Measurements from ENCODE around the gene CERS6.

CERS6 gene

DNA sequence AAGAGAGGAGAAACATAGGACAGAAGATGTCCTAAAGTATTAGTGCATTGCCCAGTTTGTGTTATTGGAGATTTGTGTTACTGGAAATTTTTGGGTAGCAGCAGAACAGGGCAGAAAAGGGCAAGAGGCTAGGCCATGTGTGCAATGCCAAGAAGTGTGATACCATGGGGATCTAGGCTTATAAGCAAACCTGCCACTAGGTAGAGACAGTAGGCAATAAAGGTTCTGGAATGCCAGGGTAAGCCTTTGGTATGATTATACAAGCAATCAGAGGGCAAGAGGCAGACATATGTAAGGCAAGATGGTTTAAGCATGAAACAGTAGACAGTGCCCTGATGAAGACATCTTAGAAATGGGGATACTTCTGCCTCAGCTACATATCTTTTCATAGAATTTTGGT is 12.3 kb upstream of the CERS6 start:
- H3K36me3 ChIP-seq (ENCODE audit: control insufficient read depth in 2 of 2, insufficient read depth in 1 of 2, low read length in 2 of 2): no peaks in the 10 kb centered on the region
- no peaks in the 10 kb centered on the region for H3K4me1 ChIP-seq (ENCODE audit: control insufficient read depth, insufficient read depth, low read length)
- H3K9me3 ChIP-seq (ENCODE audit: control insufficient read depth, insufficient read depth, low read depth, low read length): no peaks in the 10 kb centered on the region
- H3K4me3 ChIP-seq (ENCODE audit: low read depth, low read length): no peak overlapping the region
- no peak overlapping the region for H3K27ac ChIP-seq (ENCODE audit: extremely low read depth, low read depth, low read length)
- ChIA-PET POLR2A (no interaction called here), CTCF (no interaction called here)
- TF ChIP-seq, protein P1, sequence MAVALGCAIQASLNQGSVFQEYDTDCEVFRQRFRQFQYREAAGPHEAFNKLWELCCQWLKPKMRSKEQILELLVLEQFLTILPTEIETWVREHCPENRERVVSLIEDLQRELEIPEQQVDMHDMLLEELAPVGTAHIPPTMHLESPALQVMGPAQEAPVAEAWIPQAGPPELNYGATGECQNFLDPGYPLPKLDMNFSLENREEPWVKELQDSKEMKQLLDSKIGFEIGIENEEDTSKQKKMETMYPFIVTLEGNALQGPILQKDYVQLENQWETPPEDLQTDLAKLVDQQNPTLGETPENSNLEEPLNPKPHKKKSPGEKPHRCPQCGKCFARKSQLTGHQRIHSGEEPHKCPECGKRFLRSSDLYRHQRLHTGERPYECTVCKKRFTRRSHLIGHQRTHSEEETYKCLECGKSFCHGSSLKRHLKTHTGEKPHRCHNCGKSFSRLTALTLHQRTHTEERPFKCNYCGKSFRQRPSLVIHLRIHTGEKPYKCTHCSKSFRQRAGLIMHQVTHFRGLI (tag by site-specific recombination; IDR thresholded peaks at IDR 0.05): no peak
- TF ChIP-seq ZNF354C (tag by site-specific recombination; IDR thresholded peaks at IDR 0.05; ENCODE audit: borderline replicate concordance, low read depth) (no peak), ZNF501 (tag by site-specific recombination; IDR thresholded peaks at IDR 0.05) (no peak), ZNF776 (tag by site-specific recombination; IDR thresholded peaks at IDR 0.05; ENCODE audit: borderline replicate concordance) (no peak), ZNF140 (tag by site-specific recombination; IDR thresholded peaks at IDR 0.05) (no peak), ZNF2 (tag by site-specific recombination; IDR thresholded peaks at IDR 0.05) (no peak), SCRT2 (tag by site-specific recombination; IDR thresholded peaks at IDR 0.05) (no peak)

DNA sequence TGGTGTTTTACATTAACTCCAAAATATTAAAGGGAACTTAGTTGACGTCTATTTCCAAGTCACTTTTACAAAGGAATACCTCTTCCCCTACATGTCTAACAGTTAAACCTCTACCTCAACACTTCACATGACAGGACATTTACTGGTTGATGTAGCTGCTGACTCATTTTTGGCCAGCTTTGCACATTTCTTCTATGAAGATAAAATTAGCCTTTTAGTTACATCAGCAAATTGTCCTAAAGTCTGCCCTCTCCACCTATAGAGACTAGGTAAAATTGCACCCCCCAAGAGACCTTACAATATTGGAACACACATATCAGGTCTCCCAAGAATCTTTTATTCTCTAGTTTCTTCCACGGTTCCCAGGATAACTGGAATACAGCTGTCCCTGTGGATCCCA is 10.1 kb upstream of the CERS6 start:
- Histone ChIP-seq H3K9me3 (ENCODE audit: control insufficient read depth, insufficient read depth, low read depth, low read length) (no peaks in the 10 kb centered on the region), H3K4me1 (ENCODE audit: control insufficient read depth, insufficient read depth, low read length) (no peaks in the 10 kb centered on the region), H3K4me3 (ENCODE audit: low read depth, low read length) (no peak overlapping the region), H3K27ac (ENCODE audit: extremely low read depth, low read depth, low read length) (no peak overlapping the region), H3K36me3 (ENCODE audit: control insufficient read depth in 2 of 2, insufficient read depth in 1 of 2, low read length in 2 of 2) (no peaks in the 10 kb centered on the region)
- ChIA-PET POLR2A (no interaction called here), CTCF (interaction anchor here (0.5 kb wide), 1 partner anchor 473 kb away, joined by 4 read pairs; no protein-coding TSS in a partner anchor)
- TF ChIP-seq ZNF76 (tag by site-specific recombination; IDR thresholded peaks at IDR 0.05; ENCODE audit: borderline replicate concordance, low read depth) (no peak), ZNF248 (tag by site-specific recombination; IDR thresholded peaks at IDR 0.05) (no peak), KLF10 (tag by site-specific recombination; IDR thresholded peaks at IDR 0.05) (no peak)
- TF ChIP-seq, protein P2, sequence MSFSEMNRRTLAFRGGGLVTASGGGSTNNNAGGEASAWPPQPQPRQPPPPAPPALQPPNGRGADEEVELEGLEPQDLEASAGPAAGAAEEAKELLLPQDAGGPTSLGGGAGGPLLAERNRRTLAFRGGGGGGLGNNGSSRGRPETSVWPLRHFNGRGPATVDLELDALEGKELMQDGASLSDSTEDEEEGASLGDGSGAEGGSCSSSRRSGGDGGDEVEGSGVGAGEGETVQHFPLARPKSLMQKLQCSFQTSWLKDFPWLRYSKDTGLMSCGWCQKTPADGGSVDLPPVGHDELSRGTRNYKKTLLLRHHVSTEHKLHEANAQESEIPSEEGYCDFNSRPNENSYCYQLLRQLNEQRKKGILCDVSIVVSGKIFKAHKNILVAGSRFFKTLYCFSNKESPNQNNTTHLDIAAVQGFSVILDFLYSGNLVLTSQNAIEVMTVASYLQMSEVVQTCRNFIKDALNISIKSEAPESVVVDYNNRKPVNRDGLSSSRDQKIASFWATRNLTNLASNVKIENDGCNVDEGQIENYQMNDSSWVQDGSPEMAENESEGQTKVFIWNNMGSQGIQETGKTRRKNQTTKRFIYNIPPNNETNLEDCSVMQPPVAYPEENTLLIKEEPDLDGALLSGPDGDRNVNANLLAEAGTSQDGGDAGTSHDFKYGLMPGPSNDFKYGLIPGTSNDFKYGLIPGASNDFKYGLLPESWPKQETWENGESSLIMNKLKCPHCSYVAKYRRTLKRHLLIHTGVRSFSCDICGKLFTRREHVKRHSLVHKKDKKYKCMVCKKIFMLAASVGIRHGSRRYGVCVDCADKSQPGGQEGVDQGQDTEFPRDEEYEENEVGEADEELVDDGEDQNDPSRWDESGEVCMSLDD (tag by site-specific recombination; IDR thresholded peaks at IDR 0.05): no peak
- TF ChIP-seq, protein P3, sequence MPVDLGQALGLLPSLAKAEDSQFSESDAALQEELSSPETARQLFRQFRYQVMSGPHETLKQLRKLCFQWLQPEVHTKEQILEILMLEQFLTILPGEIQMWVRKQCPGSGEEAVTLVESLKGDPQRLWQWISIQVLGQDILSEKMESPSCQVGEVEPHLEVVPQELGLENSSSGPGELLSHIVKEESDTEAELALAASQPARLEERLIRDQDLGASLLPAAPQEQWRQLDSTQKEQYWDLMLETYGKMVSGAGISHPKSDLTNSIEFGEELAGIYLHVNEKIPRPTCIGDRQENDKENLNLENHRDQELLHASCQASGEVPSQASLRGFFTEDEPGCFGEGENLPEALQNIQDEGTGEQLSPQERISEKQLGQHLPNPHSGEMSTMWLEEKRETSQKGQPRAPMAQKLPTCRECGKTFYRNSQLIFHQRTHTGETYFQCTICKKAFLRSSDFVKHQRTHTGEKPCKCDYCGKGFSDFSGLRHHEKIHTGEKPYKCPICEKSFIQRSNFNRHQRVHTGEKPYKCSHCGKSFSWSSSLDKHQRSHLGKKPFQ (tag by site-specific recombination; IDR thresholded peaks at IDR 0.05): no peak

DNA sequence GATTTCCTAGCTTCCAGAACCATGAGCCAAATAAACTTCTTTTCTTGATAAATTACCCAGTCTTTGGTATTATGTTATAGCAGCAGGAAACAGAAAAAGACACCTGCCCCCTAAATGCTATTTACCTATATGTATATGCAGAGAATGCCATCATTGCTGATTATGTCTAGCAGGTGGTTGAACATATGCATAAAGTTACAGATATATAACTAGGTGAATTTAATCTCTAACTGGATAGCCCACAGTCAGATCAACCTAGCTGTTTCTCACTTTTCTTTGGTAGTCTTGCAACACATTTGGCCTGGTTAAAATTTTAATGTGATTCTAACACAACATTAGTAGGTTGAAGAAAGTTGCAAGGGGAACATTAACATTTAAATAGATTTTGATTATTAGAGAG is 7.1 kb upstream of the CERS6 start:
- Histone ChIP-seq H3K9me3 (ENCODE audit: control insufficient read depth, insufficient read depth, low read depth, low read length) (no peaks in the 10 kb centered on the region), H3K27ac (ENCODE audit: extremely low read depth, low read depth, low read length) (no peak overlapping the region), H3K36me3 (ENCODE audit: control insufficient read depth in 2 of 2, insufficient read depth in 1 of 2, low read length in 2 of 2) (no peaks in the 10 kb centered on the region), H3K4me3 (ENCODE audit: low read depth, low read length) (no peak overlapping the region), H3K4me1 (ENCODE audit: control insufficient read depth, insufficient read depth, low read length) (no peaks in the 10 kb centered on the region)
- POLR2A ChIA-PET: no interaction called here
- TF ChIP-seq YY1 (tag by site-specific recombination; IDR thresholded peaks at IDR 0.05) (no peak), SALL2 (tag by site-specific recombination; IDR thresholded peaks at IDR 0.05; ENCODE audit: borderline replicate concordance) (no peak), KLF7 (tag by site-specific recombination; IDR thresholded peaks at IDR 0.05; ENCODE audit: borderline replicate concordance) (no peak), ZNF843 (tag by site-specific recombination; IDR thresholded peaks at IDR 0.05) (no peak)
- TF ChIP-seq, protein P4, sequence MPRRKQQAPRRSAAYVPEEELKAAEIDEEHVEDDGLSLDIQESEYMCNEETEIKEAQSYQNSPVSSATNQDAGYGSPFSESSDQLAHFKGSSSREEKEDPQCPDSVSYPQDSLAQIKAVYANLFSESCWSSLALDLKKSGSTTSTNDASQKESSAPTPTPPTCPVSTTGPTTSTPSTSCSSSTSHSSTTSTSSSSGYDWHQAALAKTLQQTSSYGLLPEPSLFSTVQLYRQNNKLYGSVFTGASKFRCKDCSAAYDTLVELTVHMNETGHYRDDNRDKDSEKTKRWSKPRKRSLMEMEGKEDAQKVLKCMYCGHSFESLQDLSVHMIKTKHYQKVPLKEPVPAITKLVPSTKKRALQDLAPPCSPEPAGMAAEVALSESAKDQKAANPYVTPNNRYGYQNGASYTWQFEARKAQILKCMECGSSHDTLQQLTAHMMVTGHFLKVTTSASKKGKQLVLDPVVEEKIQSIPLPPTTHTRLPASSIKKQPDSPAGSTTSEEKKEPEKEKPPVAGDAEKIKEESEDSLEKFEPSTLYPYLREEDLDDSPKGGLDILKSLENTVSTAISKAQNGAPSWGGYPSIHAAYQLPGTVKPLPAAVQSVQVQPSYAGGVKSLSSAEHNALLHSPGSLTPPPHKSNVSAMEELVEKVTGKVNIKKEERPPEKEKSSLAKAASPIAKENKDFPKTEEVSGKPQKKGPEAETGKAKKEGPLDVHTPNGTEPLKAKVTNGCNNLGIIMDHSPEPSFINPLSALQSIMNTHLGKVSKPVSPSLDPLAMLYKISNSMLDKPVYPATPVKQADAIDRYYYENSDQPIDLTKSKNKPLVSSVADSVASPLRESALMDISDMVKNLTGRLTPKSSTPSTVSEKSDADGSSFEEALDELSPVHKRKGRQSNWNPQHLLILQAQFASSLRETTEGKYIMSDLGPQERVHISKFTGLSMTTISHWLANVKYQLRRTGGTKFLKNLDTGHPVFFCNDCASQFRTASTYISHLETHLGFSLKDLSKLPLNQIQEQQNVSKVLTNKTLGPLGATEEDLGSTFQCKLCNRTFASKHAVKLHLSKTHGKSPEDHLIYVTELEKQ (tag by site-specific recombination; IDR thresholded peaks at IDR 0.05; ENCODE audit: borderline replicate concordance): no peak
- CTCF ChIA-PET: no interaction called here
